Measurements from ENCODE around the gene LIME1. TPM values are rescaled to one million over a fixed set of nuclear protein-coding genes. Genes with fewer than 3 reads are reported as not detected.

LIME1 gene
- polyA plus RNA-seq, 3 donors = 0.39 to 8.8 (median 0.62) TPM

DNA sequence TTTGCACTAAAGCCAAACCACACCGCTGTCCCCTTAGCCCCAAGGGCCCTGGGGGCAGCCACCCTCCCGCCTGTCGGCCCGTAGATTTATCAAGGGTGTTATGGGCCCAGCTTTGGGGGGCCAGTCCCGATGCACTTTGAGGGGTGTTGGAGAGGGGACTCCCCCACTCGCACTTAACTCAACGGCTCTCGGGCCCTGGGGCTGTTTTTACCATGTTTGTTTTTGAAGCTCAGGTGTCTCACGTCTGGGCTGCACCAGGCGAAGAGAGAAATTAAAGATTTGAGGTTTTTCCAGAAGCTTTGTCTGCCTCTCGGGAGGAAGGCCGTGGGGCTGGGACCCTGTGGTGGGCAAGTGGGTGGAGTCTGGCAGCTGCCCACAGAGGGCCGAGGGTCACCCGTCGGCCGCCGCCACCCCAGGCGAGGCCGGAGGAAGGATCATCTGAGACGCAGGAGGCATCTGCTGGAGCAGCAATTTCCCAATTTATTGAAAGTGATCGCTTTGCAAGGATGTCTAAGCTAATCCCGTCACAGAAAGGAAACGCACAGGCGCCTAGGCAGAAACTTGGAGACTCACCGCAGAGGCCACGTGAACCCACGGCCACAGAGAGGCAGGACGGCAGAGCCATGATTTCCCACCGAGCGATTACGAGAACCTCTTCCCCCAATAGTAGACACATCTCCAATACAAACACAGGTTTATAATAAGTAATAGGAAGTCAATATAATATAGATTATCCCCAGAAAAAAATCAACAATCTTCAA lies 6.9 kb downstream of the LIME1 start:
- Mint-ChIP-seq H3K4me1 (peaks cover 5% of the 10 kb centered on the region), H3K36me3 (peaks cover 2 to 8% of the 10 kb centered on the region in 2 donors), H3K4me3 (no peak overlapping the region), H3K27ac (no peak overlapping the region), H3K27me3 (ENCODE audit: low read depth in 3 of 3) (peaks cover 0 to 7% (median 4%) of the 10 kb centered on the region in 3 donors), H3K9me3 (no peaks in the 10 kb centered on the region)
- intact Hi-C loops (cut with micrococcal nuclease) = loop anchor here in 1 of 2 donors (5.0 kb wide), 2 partner anchors 86 to 119 kb away; partner anchors contain the start of genes ABHD16B and RTEL1
- H3K4me2 ChIP-seq (replicated peaks; ENCODE audit: extremely low read depth, low read length, poor library complexity, severe bottlenecking) = no peak overlapping the region
- H3K27ac ChIP-seq (ENCODE audit: low read depth in 1 of 2, low read length in 2 of 2) = no peak overlapping the region
- H3K79me2 ChIP-seq (ENCODE audit: insufficient read depth, low read length) = peaks cover 7% of the 10 kb centered on the region
- DNase-seq = no peak
- H3K4me3 ChIP-seq (replicated peaks in 1 of 3; ENCODE audit: low read depth in 2 of 3, low read length in 3 of 3) = no peak overlapping the region
- WGBS (ENCODE audit: insufficient coverage) = 85% methylated on average over 14 of the region's 31 CpGs
- no peaks in the 10 kb centered on the region for H3K9me3 ChIP-seq (replicated peaks in 1 of 2; ENCODE audit: control insufficient read depth in 1 of 2, insufficient read depth in 1 of 2, low read length in 2 of 2)
- H3K27me3 ChIP-seq (ENCODE audit: control insufficient read depth in 2 of 2, insufficient read depth in 2 of 2, low read length in 2 of 2) = peaks cover 0 to 3% of the 10 kb centered on the region in 2 donors
- H2AFZ ChIP-seq (ENCODE audit: insufficient read depth, low read depth, low read length, poor library complexity, severe bottlenecking) = no peak overlapping the region
- TF ChIP-seq, protein P1, sequence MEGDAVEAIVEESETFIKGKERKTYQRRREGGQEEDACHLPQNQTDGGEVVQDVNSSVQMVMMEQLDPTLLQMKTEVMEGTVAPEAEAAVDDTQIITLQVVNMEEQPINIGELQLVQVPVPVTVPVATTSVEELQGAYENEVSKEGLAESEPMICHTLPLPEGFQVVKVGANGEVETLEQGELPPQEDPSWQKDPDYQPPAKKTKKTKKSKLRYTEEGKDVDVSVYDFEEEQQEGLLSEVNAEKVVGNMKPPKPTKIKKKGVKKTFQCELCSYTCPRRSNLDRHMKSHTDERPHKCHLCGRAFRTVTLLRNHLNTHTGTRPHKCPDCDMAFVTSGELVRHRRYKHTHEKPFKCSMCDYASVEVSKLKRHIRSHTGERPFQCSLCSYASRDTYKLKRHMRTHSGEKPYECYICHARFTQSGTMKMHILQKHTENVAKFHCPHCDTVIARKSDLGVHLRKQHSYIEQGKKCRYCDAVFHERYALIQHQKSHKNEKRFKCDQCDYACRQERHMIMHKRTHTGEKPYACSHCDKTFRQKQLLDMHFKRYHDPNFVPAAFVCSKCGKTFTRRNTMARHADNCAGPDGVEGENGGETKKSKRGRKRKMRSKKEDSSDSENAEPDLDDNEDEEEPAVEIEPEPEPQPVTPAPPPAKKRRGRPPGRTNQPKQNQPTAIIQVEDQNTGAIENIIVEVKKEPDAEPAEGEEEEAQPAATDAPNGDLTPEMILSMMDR (IDR thresholded peaks at IDR 0.05) = no peak
- peaks cover 0 to 9% of the 10 kb centered on the region in 2 donors for H3K36me3 ChIP-seq (replicated peaks in 1 of 2; ENCODE audit: control insufficient read depth in 1 of 2, insufficient read depth in 2 of 2, low read length in 2 of 2)
- no peak overlapping the region for H3K9ac ChIP-seq (ENCODE audit: insufficient read depth, low read length, poor library complexity, severe bottlenecking)
- H3K4me1 ChIP-seq (ENCODE audit: control insufficient read depth in 1 of 2, insufficient read depth in 2 of 2, low read length in 2 of 2) = peaks cover 21 to 26% of the 10 kb centered on the region in 2 donors
- peaks cover 15% of the 10 kb centered on the region for H4K20me1 ChIP-seq (ENCODE audit: insufficient read depth, low read length)

DNA sequence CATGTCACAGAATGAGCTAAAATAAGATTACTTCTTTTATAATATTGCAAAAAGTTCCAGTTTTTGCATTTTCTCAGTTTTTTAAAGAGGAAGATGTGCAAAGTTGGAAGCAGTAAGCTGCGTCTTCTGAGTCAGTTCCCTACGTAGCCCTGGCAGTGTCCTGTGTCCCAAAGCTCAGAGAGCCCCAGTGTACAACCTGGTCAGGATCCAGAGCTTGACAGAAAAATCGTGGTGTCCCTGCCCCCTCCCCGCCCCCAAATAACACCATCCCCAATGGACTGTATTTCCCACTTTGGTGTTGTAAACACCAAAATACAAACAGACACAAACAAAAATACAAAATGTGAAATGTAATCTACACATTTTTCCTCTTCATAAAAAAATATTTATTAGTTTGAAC lies 7.7 kb downstream of the LIME1 start:
- Histone ChIP-seq H3K4me2 (replicated peaks; ENCODE audit: extremely low read depth, low read length, poor library complexity, severe bottlenecking) (no peak overlapping the region), H3K36me3 (replicated peaks in 1 of 2; ENCODE audit: control insufficient read depth in 1 of 2, insufficient read depth in 2 of 2, low read length in 2 of 2) (peaks cover 0 to 9% of the 10 kb centered on the region in 2 donors), H4K20me1 (ENCODE audit: insufficient read depth, low read length) (peaks cover 9% of the 10 kb centered on the region), H2AFZ (ENCODE audit: insufficient read depth, low read depth, low read length, poor library complexity, severe bottlenecking) (no peak overlapping the region), H3K4me3 (replicated peaks in 1 of 3; ENCODE audit: low read depth in 2 of 3, low read length in 3 of 3) (no peak overlapping the region), H3K27me3 (ENCODE audit: control insufficient read depth in 2 of 2, insufficient read depth in 2 of 2, low read length in 2 of 2) (no peaks in the 10 kb centered on the region), H3K9ac (ENCODE audit: insufficient read depth, low read length, poor library complexity, severe bottlenecking) (no peak overlapping the region), H3K9me3 (replicated peaks in 1 of 2; ENCODE audit: control insufficient read depth in 1 of 2, insufficient read depth in 1 of 2, low read length in 2 of 2) (no peaks in the 10 kb centered on the region), H3K27ac (ENCODE audit: low read depth in 1 of 2, low read length in 2 of 2) (no peak overlapping the region), H3K4me1 (ENCODE audit: control insufficient read depth in 1 of 2, insufficient read depth in 2 of 2, low read length in 2 of 2) (peaks cover 13 to 19% of the 10 kb centered on the region in 2 donors), H3K79me2 (ENCODE audit: insufficient read depth, low read length) (peaks cover 7% of the 10 kb centered on the region)
- H3K4me1 Mint-ChIP-seq = peaks cover 3% of the 10 kb centered on the region
- DNase-seq = no peak
- H3K4me3 Mint-ChIP-seq = no peak overlapping the region
- intact Hi-C loops (cut with micrococcal nuclease) = loop anchor here in 1 of 2 donors (5.0 kb wide), 2 partner anchors 87 to 118 kb away; partner anchors contain the start of genes ABHD16B and RTEL1
- TF ChIP-seq, protein P1 (IDR thresholded peaks at IDR 0.05) = no peak
- peaks cover 2 to 8% of the 10 kb centered on the region in 2 donors for H3K36me3 Mint-ChIP-seq
- H3K27ac Mint-ChIP-seq = no peak overlapping the region
- 75% methylated on average over 2 of the region's 4 CpGs for WGBS (ENCODE audit: insufficient coverage)
- peaks cover 0 to 2% (median 2%) of the 10 kb centered on the region in 3 donors for H3K27me3 Mint-ChIP-seq (ENCODE audit: low read depth in 3 of 3)
- no peaks in the 10 kb centered on the region for H3K9me3 Mint-ChIP-seq
